ES-I3 (cell line): Measurements from ENCODE around the gene BNIP2.

Source experiments
- H3K36me3 ChIP-seq: 2 replicates; pipeline ENCODE4 v1.6.1; 2013; ENCODE audit warnings: mild to moderate bottlenecking, low read length, control low read depth, moderate library complexity; ENCODE audit not compliant: insufficient read depth
- H3K4me1 ChIP-seq: 2 replicates; pipeline ENCODE4 v1.6.1; 2013; ENCODE audit warnings: mild to moderate bottlenecking, control low read depth, low read length; ENCODE audit not compliant: insufficient read depth
- H3K9ac ChIP-seq: 2 replicates; pipeline ENCODE4 v1.6.1; 2013; ENCODE audit warnings: low read depth, mild to moderate bottlenecking, low read length, moderate library complexity
- H3K9me3 ChIP-seq: 2 replicates; pipeline ENCODE4 v1.6.1; 2013; ENCODE audit warnings: mild to moderate bottlenecking, low read length, moderate library complexity; ENCODE audit not compliant: control insufficient read depth, insufficient read depth

The BNIP2 gene

DNA sequence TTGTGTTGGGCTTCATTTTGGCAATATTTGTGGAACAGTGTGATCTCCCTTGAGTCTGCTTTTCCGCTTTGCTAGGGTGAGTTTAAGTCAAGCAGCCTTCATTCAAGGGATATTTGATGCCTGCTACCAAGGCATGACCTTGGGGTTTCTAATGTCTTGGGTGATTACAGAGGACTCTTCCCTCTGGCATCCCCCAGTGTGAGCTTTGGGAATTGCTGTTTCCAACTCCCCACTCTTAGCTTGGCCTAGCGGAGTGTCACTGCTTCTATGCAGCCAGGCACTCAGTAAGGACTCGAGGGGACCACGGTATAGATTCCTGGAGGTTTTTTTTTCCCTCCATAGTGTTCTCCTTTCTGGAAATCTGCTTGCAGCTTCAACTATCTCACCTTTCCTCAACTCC is 56.4 kb downstream of the BNIP2 start:
- Histone ChIP-seq H3K36me3 (no peaks in the 10 kb centered on the region), H3K9me3 (no peaks in the 10 kb centered on the region), H3K9ac (no peak overlapping the region), H3K4me1 (peaks cover 3% of the 10 kb centered on the region; the same call in 1 of the 2 replicates)

GRCh38 chr15:59622289-59622688 is 66.8 kb downstream of the BNIP2 start:
- H3K4me1 ChIP-seq = no peaks in the 10 kb centered on the region
- no peaks in the 10 kb centered on the region for H3K36me3 ChIP-seq
- H3K9me3 ChIP-seq = no peaks in the 10 kb centered on the region
- H3K9ac ChIP-seq = no peak overlapping the region

DNA sequence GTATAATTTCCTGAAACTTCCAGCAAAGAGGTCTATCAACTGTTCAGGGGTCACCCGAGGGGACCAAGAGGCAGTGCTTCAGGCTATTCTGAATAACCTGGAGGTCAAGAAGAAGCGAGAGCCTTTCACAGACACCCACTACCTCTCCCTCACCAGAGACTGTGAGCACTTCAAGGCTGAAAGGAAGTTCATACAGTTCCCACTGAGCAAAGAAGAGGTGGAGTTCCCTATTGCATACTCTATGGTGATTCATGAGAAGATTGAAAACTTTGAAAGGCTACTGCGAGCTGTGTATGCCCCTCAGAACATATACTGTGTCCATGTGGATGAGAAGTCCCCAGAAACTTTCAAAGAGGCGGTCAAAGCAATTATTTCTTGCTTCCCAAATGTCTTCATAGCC is 70.7 kb downstream of the BNIP2 start:
- H3K9ac ChIP-seq = no peak overlapping the region
- no peaks in the 10 kb centered on the region for H3K36me3 ChIP-seq
- H3K4me1 ChIP-seq = no peaks in the 10 kb centered on the region
- H3K9me3 ChIP-seq = no peaks in the 10 kb centered on the region

- Histone ChIP-seq H3K9me3 (no peaks in the 10 kb centered on the region), H3K4me1 (no peaks in the 10 kb centered on the region), H3K36me3 (no peaks in the 10 kb centered on the region), H3K9ac (no peak overlapping the region)
These were observed 72.7 kb downstream of the BNIP2 start for GRCh38 chr15:59616379-59616778.

GRCh38 chr15:59615661-59616060 is 73.5 kb downstream of the BNIP2 start:
- Histone ChIP-seq H3K4me1 (no peaks in the 10 kb centered on the region), H3K9me3 (no peaks in the 10 kb centered on the region), H3K9ac (no peak overlapping the region), H3K36me3 (no peaks in the 10 kb centered on the region)

GRCh38 chr15:59614153-59614552 is 75.0 kb downstream of the BNIP2 start:
- Histone ChIP-seq H3K9ac (no peak overlapping the region), H3K9me3 (no peaks in the 10 kb centered on the region), H3K36me3 (no peaks in the 10 kb centered on the region), H3K4me1 (no peaks in the 10 kb centered on the region)

GRCh38 chr15:59611276-59612260 is 77.6 kb downstream of the BNIP2 start, which contains the start of gene GCNT3:
GCNT3 (plus strand) TSS chr15:59611783; CDS start chr15:59618239, 6,456 bp downstream.
- no peaks in the 10 kb centered on the region for H3K4me1 ChIP-seq
- H3K9me3 ChIP-seq = no peaks in the 10 kb centered on the region
- H3K36me3 ChIP-seq = no peaks in the 10 kb centered on the region
- no peak within 1 kb of the TSS for H3K9ac ChIP-seq

DNA sequence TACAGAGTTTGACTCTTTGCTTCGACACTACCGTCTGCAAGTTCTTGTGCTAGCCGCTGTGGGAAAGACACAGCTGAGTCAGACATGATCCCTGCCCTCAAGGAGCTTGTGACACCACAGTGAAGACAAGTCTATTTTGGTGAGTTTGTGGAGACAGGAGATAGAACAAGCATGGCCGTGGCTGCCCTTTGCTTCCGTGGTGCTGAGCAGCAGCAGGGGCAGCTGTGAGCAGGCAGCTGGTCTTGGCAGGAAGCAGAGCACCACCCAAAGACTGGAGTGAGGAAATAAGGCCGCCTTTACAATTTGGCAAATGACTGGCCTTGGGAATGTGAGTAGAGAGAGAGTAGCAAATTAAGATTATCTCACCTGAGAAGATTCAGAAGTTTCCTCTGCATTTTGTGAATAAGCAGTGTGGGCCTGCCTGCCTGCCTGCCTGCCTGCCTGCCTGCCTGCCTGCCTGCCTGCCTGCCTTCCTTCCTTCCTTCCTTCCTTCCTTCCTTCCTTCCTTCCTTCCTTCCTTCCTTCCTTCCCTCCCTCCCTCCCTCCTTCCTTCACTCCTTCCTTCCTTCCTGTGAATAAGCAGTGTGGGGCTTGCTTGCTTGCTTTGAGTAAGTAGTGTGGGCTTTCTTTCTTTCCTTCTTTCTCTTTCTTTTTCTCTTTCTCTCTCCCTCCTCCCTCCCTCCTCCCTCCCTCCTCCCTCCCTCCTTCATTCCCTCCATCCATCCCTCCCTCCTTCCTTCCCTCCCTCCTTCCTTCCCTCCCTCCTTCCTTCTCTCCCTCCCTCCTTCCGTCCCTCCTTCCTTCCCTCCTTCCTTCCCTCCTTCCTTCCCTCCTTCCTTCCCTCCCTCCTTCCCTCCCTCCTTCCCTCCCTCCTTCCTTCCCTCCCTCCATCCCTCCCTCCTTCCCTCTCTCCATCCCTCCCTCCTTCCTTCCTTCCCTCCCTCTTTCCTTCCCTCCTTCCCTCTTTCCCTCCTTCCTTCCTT is 79.1 kb downstream of the BNIP2 start:
- Histone ChIP-seq H3K9ac (no peak overlapping the region), H3K9me3 (no peaks in the 10 kb centered on the region), H3K4me1 (no peaks in the 10 kb centered on the region), H3K36me3 (no peaks in the 10 kb centered on the region)
